OCI-LY1 (cell line): ENCODE measurements around the gene CFL1.

ENCODE experiments used
- EZH2 ChIP-seq: fragments of 200-600 bp; sonication (generic), shearing (Covaris generic); IDR thresholded peaks from 2 replicates; pipeline ENCODE4 v1.8.0; 2017; ENCODE audit warnings: borderline replicate concordance, mixed run types, mild to moderate bottlenecking, antibody characterized with exemption, low read length, moderate library complexity, mixed read lengths
- TF ChIP-seq, protein P1 (sequence below): fragments of 200-600 bp; sonication (generic), shearing (Covaris generic); IDR thresholded peaks from 2 replicates; pipeline ENCODE4 v1.5.1; 2017; ENCODE audit warnings: mild to moderate bottlenecking, antibody characterized with exemption, low read length, moderate library complexity, mixed read lengths

DNA sequence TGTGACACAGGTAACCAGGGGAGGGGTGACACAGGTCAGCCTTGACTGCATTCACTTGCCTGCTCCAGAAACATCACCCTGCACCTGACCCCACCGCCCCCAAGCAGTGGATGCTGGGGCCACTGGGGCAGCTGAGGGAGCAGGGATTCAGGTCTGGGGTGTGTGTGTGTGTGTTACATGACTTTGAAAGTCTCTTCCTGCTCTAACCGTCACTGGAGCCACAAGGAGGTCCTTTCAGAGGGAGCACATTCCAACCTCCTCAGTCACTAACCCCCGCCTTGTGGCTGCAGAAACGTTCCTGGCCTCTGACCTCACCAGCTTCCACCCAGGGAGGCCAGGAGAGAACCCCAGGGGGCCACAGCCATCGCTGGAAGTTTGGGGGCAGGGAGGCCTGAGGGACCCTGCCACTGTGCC lies 45.1 kb upstream of the CFL1 start:
- TF ChIP-seq, protein P1, sequence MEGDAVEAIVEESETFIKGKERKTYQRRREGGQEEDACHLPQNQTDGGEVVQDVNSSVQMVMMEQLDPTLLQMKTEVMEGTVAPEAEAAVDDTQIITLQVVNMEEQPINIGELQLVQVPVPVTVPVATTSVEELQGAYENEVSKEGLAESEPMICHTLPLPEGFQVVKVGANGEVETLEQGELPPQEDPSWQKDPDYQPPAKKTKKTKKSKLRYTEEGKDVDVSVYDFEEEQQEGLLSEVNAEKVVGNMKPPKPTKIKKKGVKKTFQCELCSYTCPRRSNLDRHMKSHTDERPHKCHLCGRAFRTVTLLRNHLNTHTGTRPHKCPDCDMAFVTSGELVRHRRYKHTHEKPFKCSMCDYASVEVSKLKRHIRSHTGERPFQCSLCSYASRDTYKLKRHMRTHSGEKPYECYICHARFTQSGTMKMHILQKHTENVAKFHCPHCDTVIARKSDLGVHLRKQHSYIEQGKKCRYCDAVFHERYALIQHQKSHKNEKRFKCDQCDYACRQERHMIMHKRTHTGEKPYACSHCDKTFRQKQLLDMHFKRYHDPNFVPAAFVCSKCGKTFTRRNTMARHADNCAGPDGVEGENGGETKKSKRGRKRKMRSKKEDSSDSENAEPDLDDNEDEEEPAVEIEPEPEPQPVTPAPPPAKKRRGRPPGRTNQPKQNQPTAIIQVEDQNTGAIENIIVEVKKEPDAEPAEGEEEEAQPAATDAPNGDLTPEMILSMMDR, result no peak
- TF ChIP-seq EZH2, result no peak
